WTC11 (cell line): Measurements from ENCODE around the gene LEKR1.

Experiments used
- CREB1 ChIP-seq: sonication (generic); formaldehyde crosslinking; IDR thresholded peaks from 2 replicates; pipeline ENCODE4 v1.8.0; 2023; ENCODE audit warnings: mild to moderate bottlenecking, missing genetic modification reagents
- ETV6 ChIP-seq: sonication (generic); formaldehyde crosslinking; IDR thresholded peaks from 2 replicates; pipeline ENCODE4 v1.8.1; 2022; ENCODE audit warnings: mild to moderate bottlenecking, missing genetic modification reagents
- NFE2L1 ChIP-seq: sonication (generic); formaldehyde crosslinking; IDR thresholded peaks from 2 replicates; pipeline ENCODE4 v1.8.1; 2023; ENCODE audit warnings: missing genetic modification reagents
- NR2C2 ChIP-seq: sonication (generic); formaldehyde crosslinking; IDR thresholded peaks from 2 replicates; pipeline ENCODE4 v1.8.0; 2022; ENCODE audit warnings: mild to moderate bottlenecking, missing genetic modification reagents
- TEAD4 ChIP-seq: sonication (generic); formaldehyde crosslinking; IDR thresholded peaks from 2 replicates; pipeline ENCODE4 v1.8.0; 2022; ENCODE audit warnings: mild to moderate bottlenecking, missing genetic modification reagents
- ZNF121 ChIP-seq: sonication (generic); formaldehyde crosslinking; IDR thresholded peaks from 2 replicates; pipeline ENCODE4 v1.8.0; 2023; ENCODE audit warnings: missing genetic modification reagents
- TF ChIP-seq, protein P1 (sequence below): sonication (generic); formaldehyde crosslinking; IDR thresholded peaks from 2 replicates; pipeline ENCODE4 v1.8.1; 2022; ENCODE audit warnings: low read depth, missing genetic modification reagents, borderline replicate concordance
- TF ChIP-seq, protein P2 (sequence below): fragments of 200-600 bp; IDR thresholded peaks from 2 replicates; pipeline ENCODE4 v1.8.0; 2022; ENCODE audit warnings: antibody characterized with exemption
- TF ChIP-seq, protein P3 (sequence below): sonication (generic); formaldehyde crosslinking; IDR thresholded peaks from 2 replicates; pipeline ENCODE4 v1.8.1; 2023; ENCODE audit warnings: mild to moderate bottlenecking, missing genetic modification reagents, moderate library complexity

DNA sequence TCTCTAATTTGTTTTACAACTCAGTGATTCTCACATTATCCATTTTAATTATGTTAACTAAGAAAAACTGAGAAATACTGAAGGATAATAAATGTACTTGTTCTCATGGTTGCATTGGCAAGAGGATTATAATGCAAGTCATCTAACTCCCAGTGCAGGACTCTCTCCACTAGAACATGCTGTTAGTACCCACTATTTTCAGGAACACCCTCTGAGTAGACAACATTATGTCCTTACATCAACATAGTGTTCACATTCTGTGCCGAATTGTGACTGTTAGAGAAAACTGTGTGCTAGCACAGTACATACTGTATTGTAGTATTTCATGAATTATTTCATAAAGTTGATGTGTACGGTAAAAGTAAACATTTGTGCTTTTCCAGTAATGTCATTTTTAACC, 80.1 kb downstream of the LEKR1 start:
- TF ChIP-seq CREB1 (no peak), TEAD4 (no peak), ETV6 (CRISPR knock-in tag) (no peak), ZNF121 (no peak), NR2C2 (CRISPR knock-in tag) (no peak), NFE2L1 (CRISPR knock-in tag) (no peak)
- TF ChIP-seq, protein P1, sequence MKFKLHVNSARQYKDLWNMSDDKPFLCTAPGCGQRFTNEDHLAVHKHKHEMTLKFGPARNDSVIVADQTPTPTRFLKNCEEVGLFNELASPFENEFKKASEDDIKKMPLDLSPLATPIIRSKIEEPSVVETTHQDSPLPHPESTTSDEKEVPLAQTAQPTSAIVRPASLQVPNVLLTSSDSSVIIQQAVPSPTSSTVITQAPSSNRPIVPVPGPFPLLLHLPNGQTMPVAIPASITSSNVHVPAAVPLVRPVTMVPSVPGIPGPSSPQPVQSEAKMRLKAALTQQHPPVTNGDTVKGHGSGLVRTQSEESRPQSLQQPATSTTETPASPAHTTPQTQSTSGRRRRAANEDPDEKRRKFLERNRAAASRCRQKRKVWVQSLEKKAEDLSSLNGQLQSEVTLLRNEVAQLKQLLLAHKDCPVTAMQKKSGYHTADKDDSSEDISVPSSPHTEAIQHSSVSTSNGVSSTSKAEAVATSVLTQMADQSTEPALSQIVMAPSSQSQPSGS (CRISPR knock-in tag) = no peak
- TF ChIP-seq, protein P2, sequence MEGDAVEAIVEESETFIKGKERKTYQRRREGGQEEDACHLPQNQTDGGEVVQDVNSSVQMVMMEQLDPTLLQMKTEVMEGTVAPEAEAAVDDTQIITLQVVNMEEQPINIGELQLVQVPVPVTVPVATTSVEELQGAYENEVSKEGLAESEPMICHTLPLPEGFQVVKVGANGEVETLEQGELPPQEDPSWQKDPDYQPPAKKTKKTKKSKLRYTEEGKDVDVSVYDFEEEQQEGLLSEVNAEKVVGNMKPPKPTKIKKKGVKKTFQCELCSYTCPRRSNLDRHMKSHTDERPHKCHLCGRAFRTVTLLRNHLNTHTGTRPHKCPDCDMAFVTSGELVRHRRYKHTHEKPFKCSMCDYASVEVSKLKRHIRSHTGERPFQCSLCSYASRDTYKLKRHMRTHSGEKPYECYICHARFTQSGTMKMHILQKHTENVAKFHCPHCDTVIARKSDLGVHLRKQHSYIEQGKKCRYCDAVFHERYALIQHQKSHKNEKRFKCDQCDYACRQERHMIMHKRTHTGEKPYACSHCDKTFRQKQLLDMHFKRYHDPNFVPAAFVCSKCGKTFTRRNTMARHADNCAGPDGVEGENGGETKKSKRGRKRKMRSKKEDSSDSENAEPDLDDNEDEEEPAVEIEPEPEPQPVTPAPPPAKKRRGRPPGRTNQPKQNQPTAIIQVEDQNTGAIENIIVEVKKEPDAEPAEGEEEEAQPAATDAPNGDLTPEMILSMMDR = no peak
- TF ChIP-seq, protein P3, sequence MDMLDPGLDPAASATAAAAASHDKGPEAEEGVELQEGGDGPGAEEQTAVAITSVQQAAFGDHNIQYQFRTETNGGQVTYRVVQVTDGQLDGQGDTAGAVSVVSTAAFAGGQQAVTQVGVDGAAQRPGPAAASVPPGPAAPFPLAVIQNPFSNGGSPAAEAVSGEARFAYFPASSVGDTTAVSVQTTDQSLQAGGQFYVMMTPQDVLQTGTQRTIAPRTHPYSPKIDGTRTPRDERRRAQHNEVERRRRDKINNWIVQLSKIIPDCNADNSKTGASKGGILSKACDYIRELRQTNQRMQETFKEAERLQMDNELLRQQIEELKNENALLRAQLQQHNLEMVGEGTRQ (CRISPR knock-in tag) = no peak
